ENCODE results near the gene NRDC.
"Not testable (repeated sequence)": the region's sequence is repeated elsewhere in the genome, so short reads cannot be mapped to it uniquely, and the experiment has no call there.

NRDC gene

GRCh38 chr1:51877434-51878307, 856 bp downstream of the NRDC start:
- DNase-seq: no peak

DNA sequence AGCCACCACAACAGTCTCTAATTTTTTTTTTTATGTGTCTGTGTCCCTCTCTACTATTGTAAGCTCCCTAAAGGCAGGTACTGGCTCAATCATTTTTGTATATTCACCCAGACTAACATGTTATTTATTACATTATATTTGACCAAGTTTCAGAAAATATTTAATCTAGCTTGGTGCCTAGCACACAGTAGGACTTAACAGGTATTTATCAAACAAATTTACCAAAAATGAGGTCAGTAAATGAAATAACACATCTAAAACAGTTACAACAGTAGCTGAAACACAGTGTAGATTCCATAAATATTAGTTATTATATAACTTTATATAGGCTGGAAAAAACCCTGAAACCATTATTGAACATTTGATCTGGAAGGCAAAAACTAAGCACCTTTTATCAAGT, 2.7 kb downstream of the NRDC start:
- no peak for DNase-seq

DNA sequence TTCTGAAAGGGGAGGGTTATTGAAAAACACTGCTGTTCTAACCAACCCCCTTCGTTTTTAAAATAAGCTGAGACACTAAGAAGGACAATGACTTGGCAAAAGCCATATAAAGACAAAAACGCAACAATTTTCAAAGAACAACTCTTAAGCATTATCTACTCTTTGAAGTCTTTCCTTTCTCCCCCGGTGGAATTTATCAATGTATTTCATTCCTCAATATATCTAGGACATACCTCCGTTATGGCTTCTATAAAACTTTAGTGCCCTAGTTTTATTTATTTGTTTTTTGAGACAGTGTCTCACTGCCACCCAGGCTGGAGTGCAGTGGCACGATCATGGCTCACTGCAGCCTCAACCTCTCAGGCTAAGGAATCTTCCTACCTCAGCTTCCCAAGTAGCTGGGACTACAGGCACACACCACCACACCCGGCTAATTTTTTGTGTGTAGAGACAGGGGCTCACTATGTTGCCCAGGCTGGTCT, 3.2 kb downstream of the NRDC start:
- DNase-seq: no peak

DNA sequence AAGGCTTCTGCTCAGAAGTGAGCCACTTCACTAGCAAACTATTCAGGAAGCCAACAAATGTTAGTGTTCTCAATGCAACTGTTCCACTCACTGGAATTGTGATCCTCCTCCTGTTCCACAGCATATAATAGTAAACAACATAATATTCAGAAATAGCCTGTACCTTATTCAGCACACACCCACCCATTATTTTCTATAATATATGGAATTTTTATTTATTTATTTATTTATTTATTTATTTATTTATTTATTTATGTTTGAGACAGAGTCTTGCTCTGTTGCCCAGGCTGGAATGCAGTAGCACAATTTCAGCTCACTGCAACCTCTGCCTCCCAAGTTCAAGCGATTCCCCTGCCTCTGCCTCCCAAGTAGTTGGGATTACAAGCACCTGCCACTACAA, 5.3 kb downstream of the NRDC start:
- DNase-seq: not testable (repeated sequence)

DNA sequence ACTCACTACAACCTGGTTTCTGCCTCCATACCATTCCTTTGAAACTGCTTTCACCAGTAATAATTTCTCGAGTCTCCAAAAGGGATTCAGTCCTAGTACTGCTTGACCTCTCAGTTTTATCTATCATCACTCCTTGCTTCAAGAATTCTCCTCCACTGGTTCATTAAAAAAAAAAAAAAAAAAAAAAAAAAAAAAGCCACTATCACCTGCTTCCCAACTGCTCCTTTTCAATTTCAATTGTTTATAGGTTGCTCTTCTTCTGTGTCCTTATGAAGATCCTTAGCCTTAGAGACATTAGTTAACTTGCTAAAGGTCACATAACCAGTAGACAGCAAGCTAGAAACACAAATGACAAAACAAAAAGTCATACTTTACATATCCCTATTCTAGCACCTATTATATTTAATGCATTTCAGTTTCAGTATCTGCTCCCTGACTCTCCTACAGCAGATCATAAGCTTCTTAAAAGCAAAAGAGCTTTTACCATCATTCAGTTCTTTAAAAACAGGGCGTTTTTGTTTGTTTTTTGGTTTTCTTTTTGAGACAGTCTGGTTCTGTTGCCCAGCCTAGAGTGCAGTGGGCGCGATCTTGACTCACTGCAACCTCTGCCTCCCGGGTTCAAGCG, 7.1 kb downstream of the NRDC start:
- no peak for DNase-seq

GRCh38 chr1:51870603-51871350, 7.8 kb downstream of the NRDC start:
- no peak for DNase-seq

GRCh38 chr1:51867479-51868232, 10.9 kb downstream of the NRDC start:
- DNase-seq: no peak

- peak; percentile 55 for DNase-seq
Observed at GRCh38 chr1:51863384-51863783, 15.1 kb downstream of the NRDC start.

DNA sequence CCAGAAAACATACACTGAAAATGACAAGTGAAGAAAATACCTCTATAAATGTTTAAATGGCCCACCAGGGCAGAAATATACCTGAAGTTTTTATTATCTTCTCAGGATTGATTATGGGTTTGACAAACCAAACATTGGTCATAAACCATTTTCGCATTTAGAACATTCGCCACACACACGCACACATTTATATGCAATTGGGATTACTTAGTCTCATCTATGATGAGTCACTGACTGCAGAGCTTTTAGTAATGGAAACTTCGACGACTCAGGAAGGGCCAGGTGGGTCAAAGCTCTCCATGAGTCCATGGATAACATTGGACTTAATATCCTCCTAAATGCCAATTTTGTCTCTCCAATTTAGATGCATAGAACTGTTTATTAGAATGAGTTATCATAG, 16.9 kb downstream of the NRDC start:
- no peak for DNase-seq

DNA sequence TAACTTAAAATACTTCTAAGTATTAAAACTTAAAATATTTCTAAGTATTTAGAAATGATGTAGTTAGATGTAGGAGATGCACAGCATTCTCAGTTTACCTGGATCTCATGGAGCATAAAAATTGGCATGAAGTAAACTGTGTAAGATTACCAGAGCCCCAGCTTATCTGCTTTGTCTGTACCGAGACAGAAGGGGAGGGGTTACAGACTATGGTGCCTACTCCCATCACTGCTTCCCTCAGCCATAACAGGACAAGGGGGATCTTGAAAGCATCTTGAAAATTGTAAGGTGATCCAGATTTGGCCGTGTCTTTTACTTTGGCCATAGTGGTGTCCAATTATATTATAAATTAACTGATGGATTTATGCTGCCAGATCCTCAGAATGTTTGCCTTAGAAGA, 18.8 kb downstream of the NRDC start:
- no peak for DNase-seq

- DNase-seq: no peak
Observed at GRCh38 chr1:51859333-51859732, 19.2 kb downstream of the NRDC start.

GRCh38 chr1:51858892-51859291, 19.6 kb downstream of the NRDC start:
- no peak for DNase-seq

- no peak for DNase-seq
Observed at GRCh38 chr1:51856745-51857144, 21.8 kb downstream of the NRDC start.

GRCh38 chr1:51855624-51856023, 22.9 kb downstream of the NRDC start:
- DNase-seq: no peak

DNA sequence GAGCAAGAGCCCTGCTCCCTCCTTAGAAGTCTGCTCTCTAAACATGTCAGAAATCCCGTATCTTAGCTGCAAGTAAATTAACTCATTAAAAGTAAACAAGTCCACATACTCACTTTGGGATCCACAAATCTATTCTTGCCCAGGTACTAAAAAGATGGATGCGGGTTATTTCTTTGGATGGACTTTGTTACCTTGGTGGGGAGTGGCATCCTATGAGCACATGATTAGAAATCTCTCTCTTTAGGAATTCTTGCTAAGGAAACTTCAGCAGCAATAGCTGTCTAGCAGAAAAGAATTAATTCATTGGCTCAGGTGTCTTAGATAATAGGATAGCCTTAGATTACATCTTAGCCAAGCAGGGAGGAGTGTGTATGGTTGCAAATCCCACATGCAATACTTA, 25.2 kb downstream of the NRDC start:
- no peak for DNase-seq

GRCh38 chr1:51851882-51852396, 26.6 kb downstream of the NRDC start:
- no peak for DNase-seq

- DNase-seq: no peak
Observed at GRCh38 chr1:51850420-51851223, 27.9 kb downstream of the NRDC start.

DNA sequence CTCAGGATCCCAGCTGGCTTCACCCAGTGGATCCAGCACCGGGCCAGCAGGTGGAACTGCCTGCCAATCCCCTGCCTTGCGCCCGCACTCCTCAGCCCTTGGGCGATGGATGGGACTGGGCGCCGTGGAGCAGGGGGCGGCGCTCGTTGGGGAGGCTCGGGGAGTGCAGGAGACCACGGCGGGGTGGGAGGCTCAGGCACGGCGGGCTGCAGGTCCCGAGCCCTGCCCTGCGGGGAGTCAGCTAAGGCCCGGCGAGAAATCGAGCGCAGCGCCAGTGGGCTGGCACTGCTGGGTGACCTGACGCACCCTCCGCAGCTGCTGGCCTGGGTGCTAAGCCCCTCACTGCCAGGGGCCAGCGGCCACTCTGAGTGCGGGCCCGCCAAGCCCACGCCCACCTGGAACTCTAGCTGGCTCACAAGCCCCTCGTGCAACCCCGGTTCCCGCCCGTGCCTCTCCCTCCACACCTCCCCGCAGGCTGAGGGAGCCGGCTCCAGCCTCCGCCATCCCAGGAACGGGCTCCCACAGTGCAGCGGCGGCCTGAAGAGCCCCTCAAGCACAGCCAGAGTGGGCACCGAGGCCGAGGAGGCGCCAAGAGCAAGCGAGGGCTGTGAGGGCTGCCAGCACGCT, 31.1 kb downstream of the NRDC start:
- DNase-seq: no peak

DNA sequence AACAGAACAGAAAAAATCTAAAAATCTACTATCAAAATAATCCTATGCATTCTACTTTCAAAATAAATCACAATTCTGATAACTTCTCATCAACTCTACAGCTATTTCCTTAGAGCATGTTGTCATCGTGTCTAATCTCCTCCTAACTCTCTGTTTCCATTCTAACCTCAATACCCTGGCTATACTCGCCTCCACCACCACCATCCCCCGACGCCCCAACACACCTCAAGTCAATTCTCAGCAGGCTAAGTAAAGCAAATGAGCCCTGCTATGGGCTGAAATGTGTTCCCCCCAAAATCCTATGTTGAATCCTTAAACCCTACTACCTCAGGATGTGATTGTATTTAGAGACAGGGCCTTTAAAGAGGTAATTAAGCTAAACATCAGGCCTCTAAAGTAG, 34.6 kb downstream of the NRDC start:
- no peak for DNase-seq

GRCh38 chr1:51842261-51842660, 36.3 kb downstream of the NRDC start:
- DNase-seq: no peak

- DNase-seq: no peak
Observed at GRCh38 chr1:51840743-51841461, 37.6 kb downstream of the NRDC start.

Measured in SIG-M5 (cell line).